Measurements from ENCODE around the gene ST6GALNAC5.
"Not testable (repeated sequence)": the region's sequence is repeated elsewhere in the genome, so short reads cannot be mapped to it uniquely, and the experiment has no call there.

Gene ST6GALNAC5

DNA sequence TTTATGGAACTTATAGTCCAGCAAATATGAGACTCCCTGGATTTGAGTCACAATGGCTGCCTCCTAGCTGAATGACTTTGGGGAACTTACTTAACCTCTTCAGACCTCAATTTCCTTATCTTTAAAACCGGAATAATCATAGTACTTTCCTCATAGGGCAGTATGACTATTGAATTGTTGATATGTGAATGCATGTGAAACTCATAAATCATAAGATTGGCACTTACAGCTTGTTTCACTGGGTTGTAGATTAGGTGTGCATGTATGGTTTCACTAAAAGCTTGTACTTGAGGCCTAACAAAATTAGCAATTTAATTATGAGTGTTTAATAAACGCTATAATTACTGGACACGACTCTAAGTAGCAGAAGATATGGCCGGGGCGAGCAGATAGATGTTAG lies 72.5 kb downstream of the ST6GALNAC5 start:
- Mint-ChIP-seq H3K4me1 (no peaks in the 10 kb centered on the region), H3K27ac (no peak overlapping the region), H3K9me3 (no peaks in the 10 kb centered on the region), H3K4me3 (no peak overlapping the region), H3K27me3 (no peaks in the 10 kb centered on the region), H3K36me3 (no peaks in the 10 kb centered on the region)
- no peak for ATAC-seq

DNA sequence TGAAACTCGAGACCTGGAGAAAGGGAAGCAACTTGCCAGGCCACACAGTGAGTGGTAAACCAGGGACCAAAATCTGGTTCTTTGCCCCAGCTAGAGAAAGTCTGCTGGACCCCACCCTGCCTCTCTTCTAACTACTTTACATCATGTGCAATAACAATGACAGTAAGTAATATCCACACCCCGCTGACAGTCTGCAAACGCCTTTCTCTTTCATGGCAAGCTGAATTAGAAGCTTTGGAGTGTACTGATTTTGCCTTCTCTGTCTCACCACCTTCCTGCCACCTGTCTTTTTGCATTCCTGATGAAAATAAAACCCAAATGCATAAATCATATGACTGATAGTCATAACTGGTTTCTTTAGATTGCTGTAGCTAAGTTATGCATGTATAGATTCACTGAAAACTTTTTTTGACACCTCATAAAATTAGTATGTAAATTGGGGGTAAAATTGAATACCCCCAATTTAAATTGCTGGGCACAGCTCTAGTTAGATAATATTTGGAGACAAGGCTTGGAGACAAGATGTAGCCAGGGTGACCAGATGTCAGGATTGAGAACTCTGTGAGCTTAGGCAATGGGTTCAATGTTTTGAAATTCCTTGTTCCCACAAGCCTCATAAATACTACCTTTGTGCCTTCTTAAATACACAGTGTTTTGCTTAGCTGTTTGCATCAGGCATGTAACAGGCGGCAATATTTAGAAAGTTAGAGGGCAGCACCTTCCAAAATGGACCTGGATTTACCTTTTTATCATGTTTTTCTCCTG lies 73.5 kb downstream of the ST6GALNAC5 start:
- Mint-ChIP-seq H3K4me3 (no peak overlapping the region), H3K27ac (no peak overlapping the region), H3K36me3 (no peaks in the 10 kb centered on the region), H3K4me1 (no peaks in the 10 kb centered on the region), H3K9me3 (no peaks in the 10 kb centered on the region), H3K27me3 (no peaks in the 10 kb centered on the region)
- no peak for ATAC-seq

DNA sequence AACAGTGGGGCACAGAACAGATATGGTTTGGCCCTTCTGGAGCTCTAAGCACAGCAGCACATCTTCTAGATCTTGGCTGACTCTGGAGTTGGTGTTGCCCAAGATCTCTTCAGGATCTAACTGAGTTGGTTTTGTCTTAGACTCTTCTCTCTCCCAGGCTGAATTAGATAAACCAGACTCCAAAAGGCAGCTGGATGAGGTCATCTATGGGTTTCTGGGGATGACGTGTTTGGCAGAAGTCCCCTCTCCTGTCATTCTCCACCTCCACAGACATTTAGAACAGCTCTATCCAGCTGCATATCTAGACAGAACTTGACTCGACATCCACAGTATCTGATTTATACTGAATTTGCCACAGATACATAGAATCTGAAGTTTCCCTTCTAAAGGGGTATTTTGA lies 75.3 kb downstream of the ST6GALNAC5 start:
- H3K36me3 Mint-ChIP-seq = no peaks in the 10 kb centered on the region
- H3K4me3 Mint-ChIP-seq = no peak overlapping the region
- ATAC-seq = no peak
- H3K27me3 Mint-ChIP-seq = no peaks in the 10 kb centered on the region
- H3K27ac Mint-ChIP-seq = no peak overlapping the region
- no peaks in the 10 kb centered on the region for H3K4me1 Mint-ChIP-seq
- H3K9me3 Mint-ChIP-seq = no peaks in the 10 kb centered on the region

DNA sequence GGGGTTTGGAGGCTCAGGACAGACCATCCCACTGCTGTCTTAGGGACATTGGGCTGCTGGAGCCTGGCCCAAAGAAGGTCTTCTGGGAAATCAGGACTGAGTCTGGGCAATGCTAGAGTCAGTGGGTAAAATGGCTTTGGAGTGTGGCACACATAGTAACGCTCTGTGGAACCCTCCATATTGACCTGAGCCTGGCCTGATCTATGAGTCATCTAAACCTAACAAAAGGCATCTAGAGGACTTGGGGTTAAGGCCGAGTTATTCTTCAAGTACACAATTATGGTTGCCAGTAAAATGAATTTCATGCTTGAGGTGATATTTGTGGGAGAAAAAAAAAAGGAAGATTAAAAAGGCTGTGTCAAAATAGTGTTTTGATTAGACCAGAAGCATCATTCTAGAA lies 77.7 kb downstream of the ST6GALNAC5 start:
- H3K4me3 Mint-ChIP-seq = no peak overlapping the region
- H3K27me3 Mint-ChIP-seq = no peaks in the 10 kb centered on the region
- no peak overlapping the region for H3K27ac Mint-ChIP-seq
- H3K36me3 Mint-ChIP-seq = no peaks in the 10 kb centered on the region
- no peaks in the 10 kb centered on the region for H3K9me3 Mint-ChIP-seq
- ATAC-seq = no peak
- no peaks in the 10 kb centered on the region for H3K4me1 Mint-ChIP-seq

DNA sequence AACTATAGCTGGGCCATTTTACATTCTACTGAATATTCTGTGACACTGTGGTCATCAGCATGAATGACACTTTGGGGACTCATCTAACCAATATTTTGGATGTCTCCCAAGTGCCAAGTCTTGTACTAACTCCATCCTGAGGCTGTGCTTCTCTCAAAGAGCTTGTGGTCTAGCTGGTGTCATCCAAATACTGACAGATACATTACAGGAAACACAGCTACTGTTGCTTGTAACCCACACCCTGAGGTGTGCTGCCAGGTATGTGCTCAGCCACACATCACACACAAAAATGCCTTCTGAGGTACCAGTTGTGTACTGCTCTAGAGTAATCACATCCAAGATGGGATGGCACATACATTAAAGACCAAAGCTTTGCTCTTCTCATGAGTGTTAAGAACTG lies 81.6 kb downstream of the ST6GALNAC5 start:
- Mint-ChIP-seq H3K36me3 (no peaks in the 10 kb centered on the region), H3K9me3 (no peaks in the 10 kb centered on the region), H3K4me1 (no peaks in the 10 kb centered on the region), H3K4me3 (no peak overlapping the region), H3K27me3 (no peaks in the 10 kb centered on the region), H3K27ac (no peak overlapping the region)
- peak; percentile 14 for ATAC-seq

DNA sequence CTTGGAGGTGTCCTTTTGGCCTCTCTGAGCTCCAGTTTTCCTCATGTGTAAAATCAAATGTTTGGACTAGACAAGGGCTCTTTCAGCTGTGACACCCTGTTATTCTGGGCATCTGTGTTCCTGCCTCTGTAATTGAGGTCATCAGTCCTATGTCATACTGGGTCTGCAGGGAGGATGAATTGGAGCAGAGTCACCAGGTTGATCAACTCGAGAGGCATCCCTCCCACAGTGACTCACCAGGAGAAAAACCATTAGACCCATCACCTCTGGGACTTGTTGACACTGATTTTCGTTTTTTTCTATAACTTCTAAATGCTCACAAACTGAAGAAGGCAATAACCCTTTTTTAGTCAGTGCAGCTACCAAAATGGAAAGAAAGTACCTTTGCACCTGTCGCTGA lies 82.2 kb downstream of the ST6GALNAC5 start:
- Mint-ChIP-seq H3K27ac (no peak overlapping the region), H3K36me3 (no peaks in the 10 kb centered on the region), H3K4me3 (no peak overlapping the region), H3K4me1 (no peaks in the 10 kb centered on the region), H3K27me3 (no peaks in the 10 kb centered on the region), H3K9me3 (no peaks in the 10 kb centered on the region)
- no peak for ATAC-seq

DNA sequence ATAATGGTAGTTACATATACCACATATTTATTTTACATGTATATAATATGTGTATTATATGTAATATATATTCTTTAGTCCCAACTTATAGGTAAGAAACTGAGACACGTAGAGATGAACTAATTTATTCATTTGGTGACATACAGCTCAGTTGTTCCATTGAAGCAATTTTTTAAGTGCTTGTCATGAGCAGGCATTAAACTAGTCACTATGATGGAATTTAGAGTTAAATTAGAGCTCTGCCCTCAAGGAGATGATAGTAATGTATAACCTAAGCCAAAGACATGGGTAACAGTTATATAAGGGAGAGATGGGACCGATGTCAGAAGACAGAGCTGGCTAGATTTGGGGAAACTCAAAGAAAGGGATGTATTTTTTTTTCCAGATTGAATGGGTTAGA lies 83.0 kb downstream of the ST6GALNAC5 start:
- Mint-ChIP-seq H3K9me3 (no peaks in the 10 kb centered on the region), H3K4me3 (no peak overlapping the region), H3K27ac (no peak overlapping the region), H3K36me3 (no peaks in the 10 kb centered on the region), H3K4me1 (no peaks in the 10 kb centered on the region), H3K27me3 (no peaks in the 10 kb centered on the region)
- ATAC-seq = no peak

DNA sequence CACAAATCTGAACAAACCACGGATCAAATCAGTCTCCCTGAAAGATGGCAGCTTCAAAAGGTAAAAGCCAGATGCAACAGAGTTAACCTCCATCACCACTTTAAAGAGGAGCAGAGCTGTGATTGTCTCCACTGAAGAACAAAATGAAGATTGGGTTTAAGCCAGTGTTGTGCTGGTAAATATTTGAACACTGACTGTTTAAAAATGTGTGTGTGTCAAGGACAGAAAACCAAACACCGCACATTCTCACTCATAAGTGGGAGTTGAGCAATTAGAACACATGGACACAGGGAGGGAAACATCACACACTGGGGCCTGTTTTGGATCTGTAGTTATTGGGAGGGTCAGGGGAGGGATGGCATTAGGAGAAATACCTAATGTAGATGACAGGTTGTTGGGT lies 83.9 kb downstream of the ST6GALNAC5 start:
- ATAC-seq = no peak
- Mint-ChIP-seq H3K9me3 (no peaks in the 10 kb centered on the region), H3K4me3 (no peak overlapping the region), H3K36me3 (no peaks in the 10 kb centered on the region), H3K4me1 (no peaks in the 10 kb centered on the region), H3K27me3 (no peaks in the 10 kb centered on the region), H3K27ac (no peak overlapping the region)

DNA sequence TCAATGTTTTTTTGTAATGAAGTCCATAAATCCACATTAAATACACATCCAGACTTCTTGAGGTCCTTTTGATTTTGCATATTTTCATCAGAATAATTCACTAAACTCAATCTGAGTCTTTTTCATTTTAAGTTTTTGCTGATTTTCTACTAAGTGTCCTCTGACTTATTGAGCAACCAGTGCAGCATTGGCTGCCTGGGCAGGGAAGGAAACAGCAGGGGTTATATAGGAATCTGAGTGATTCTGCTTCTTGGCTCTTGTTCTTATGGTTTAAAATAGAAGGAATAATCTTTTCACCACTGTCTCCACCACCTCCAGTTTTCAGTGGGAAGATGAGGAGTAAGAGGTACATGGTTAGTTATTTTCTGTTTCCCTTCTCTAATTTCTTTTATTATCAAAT lies 88.4 kb downstream of the ST6GALNAC5 start:
- Mint-ChIP-seq H3K9me3 (no peaks in the 10 kb centered on the region), H3K36me3 (no peaks in the 10 kb centered on the region), H3K4me1 (no peaks in the 10 kb centered on the region), H3K27ac (no peak overlapping the region), H3K4me3 (no peak overlapping the region), H3K27me3 (no peaks in the 10 kb centered on the region)
- ATAC-seq = no peak

DNA sequence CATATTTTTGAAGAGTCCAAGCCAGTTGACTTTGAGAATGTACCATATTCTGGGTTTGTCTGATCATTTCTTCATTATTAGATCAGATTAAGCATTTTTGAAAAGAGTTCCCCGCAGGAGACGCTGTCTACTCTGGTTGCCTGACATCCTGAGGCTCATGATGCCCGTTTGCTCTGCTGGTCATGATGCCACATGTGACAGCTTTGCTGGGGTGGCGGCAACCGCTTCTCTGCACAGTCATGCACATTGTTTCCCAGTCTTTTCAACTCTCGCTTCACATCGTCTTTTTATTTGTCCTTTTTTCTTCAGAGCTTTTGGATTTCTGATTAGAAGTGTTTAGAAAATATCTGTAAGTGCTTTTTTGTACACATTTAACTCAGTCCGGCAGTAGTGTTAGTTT lies 90.7 kb downstream of the ST6GALNAC5 start:
- no peak overlapping the region for H3K4me3 Mint-ChIP-seq
- no peaks in the 10 kb centered on the region for H3K9me3 Mint-ChIP-seq
- no peaks in the 10 kb centered on the region for H3K27me3 Mint-ChIP-seq
- no peak overlapping the region for H3K27ac Mint-ChIP-seq
- H3K36me3 Mint-ChIP-seq = no peaks in the 10 kb centered on the region
- H3K4me1 Mint-ChIP-seq = no peaks in the 10 kb centered on the region
- ATAC-seq = no peak

DNA sequence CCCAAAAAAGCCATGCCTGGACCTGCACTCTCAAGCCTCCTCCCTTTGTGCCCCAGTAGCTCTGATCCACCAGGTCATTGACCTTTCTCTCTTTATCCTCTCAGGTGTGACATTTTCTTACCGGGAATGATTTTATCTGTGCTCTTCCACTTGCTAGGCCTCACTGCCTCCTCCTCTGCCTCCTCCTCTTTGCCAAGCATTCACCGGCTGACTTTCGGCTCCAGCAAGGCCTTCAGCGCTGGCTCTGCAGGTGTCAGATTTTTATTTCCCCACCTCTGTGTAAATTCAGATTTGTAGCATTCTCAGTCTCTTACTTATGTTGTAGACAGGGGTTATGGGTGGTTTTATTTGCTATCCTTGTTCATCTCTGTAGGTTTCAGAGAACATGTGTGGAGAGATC lies 91.5 kb downstream of the ST6GALNAC5 start:
- H3K27me3 Mint-ChIP-seq = no peaks in the 10 kb centered on the region
- H3K9me3 Mint-ChIP-seq = peaks cover 3% of the 10 kb centered on the region
- no peak for ATAC-seq
- no peak overlapping the region for H3K27ac Mint-ChIP-seq
- no peak overlapping the region for H3K4me3 Mint-ChIP-seq
- no peaks in the 10 kb centered on the region for H3K4me1 Mint-ChIP-seq
- H3K36me3 Mint-ChIP-seq = no peaks in the 10 kb centered on the region

DNA sequence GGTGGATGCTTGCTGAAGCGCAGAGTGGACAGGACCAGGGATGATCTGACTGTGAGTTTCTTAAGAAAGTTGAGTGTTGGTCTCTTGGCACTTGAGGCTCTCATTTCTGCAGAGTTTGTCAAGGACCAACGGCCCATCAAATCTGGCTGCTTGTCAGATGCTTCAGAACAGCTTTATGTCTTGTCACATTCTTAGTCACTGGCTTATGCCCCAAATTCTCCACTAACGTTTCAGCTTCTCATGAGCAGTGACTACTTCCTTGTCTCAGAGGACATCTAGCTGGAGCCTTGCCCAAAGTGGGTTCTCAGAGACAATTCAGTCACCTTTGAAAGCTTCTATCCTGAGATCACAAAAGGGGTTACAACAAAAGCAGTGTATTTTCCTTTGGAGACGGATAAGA lies 92.3 kb downstream of the ST6GALNAC5 start:
- Mint-ChIP-seq H3K4me1 (no peaks in the 10 kb centered on the region), H3K9me3 (peaks cover 3% of the 10 kb centered on the region), H3K27me3 (no peaks in the 10 kb centered on the region), H3K36me3 (no peaks in the 10 kb centered on the region), H3K27ac (no peak overlapping the region), H3K4me3 (no peak overlapping the region)
- ATAC-seq = no peak

DNA sequence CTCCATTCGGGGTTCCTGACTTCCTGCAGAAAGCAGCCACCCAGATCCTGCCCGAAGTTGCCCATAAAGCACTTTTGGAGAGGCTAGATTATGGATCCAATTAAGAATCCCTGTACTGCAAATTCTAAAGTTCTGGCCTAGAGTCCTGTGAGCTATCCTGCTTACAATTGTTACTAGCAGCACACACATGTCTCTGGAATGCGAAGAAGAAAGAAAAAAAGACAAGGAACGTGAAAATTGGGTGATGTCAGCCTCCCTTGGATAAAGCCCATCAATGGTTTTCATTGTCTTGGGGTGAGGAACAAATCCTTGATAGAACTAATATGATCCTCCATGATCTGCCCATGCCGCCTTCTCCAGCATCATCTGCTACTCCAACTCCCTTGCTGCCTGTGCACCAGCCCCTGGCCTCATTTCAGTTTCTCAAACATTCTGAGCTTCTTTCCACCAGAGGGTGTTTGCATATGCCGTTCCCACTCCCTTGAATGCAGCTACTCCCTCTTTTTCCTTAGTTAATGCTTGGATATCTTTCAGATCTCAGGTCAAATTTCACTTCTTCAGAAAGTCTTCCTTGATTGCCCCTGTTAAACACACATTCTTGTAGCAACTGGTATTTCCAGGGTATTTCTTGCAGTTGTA lies 94.0 kb downstream of the ST6GALNAC5 start:
- no peak for ATAC-seq
- Mint-ChIP-seq H3K4me3 (no peak overlapping the region), H3K27ac (no peak overlapping the region), H3K36me3 (no peaks in the 10 kb centered on the region), H3K4me1 (no peaks in the 10 kb centered on the region), H3K27me3 (no peaks in the 10 kb centered on the region), H3K9me3 (peaks cover 9% of the 10 kb centered on the region)

DNA sequence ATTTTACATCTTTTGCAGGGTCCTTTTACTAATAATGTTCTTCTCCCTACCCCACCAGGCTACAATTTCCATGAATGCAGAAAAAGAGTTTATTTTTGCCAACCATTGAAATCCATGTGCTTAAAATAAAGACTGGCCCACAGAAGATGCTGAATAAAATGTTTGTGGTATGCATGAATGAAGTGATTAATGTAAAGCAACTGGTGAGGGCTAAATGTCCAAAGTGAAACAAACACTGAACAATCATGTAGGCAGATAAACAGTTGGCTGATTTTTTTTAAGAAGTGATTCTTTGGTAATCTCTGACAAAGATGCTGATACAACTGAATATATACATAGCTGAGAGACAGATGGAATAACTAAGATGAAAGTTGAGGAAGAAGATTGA lies 94.5 kb downstream of the ST6GALNAC5 start:
- Mint-ChIP-seq H3K4me3 (no peak overlapping the region), H3K9me3 (peaks cover 9% of the 10 kb centered on the region), H3K4me1 (no peaks in the 10 kb centered on the region), H3K27ac (no peak overlapping the region), H3K27me3 (no peaks in the 10 kb centered on the region), H3K36me3 (no peaks in the 10 kb centered on the region)
- no peak for ATAC-seq

DNA sequence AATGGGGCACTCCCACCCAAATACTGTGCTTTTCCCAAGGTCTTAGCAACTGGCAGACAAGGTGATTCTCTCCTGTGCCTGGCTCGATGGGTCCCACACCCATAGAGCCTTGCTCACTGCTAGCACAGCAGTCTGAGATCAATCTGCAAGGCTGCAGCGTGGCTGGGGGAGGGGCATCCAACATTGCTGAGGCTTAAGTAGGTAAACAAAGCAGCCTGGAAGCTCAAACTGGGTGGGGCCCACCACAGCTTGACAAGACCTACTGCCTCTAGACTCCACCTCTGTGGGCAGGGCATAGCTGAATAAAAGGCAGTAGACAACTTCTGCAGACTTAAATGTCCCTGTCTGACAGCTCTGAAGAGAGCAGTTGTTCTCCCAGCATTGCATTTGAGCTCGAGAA lies 114.0 kb downstream of the ST6GALNAC5 start:
- H3K36me3 Mint-ChIP-seq, H3K4me3 Mint-ChIP-seq, H3K27ac Mint-ChIP-seq, ATAC-seq, H3K4me1 Mint-ChIP-seq, H3K9me3 Mint-ChIP-seq: not testable (repeated sequence)
- peaks cover 22% of the 10 kb centered on the region for H3K27me3 Mint-ChIP-seq

DNA sequence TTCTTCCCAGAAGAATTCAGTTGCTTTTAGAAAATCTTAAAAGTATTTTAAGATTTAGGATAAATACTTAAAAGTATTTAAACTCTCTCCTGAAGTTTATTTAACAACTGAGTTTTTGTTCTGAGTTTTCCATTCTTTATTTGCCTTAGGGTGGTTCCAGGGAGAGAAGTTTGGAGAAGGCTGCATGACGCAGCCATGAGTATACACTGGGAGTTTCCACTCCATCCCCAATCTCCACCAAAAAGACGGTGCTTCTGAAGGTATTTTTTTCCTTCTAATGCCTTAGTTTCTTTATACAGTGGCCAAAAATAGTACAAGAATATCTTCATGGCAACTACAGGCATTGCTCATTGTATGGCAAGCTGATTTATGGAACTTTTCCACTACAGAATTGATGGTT lies 122.7 kb downstream of the ST6GALNAC5 start:
- Mint-ChIP-seq H3K36me3 (no peaks in the 10 kb centered on the region), H3K27me3 (no peaks in the 10 kb centered on the region), H3K27ac (no peak overlapping the region), H3K4me3 (no peak overlapping the region), H3K9me3 (peaks cover 3% of the 10 kb centered on the region), H3K4me1 (no peaks in the 10 kb centered on the region)
- no peak for ATAC-seq
